ENCODE data around the gene PTPRG. TPM values are rescaled to one million over a fixed set of nuclear protein-coding genes. Genes with fewer than 3 reads are reported as not detected.

PTPRG gene
- total RNA-seq, 2 experiments from 2014 or later = 0.10 TPM; not detected in 1

- ChIA-PET CTCF (no interaction called here), POLR2A (no interaction called here)
- H3K27me3 Mint-ChIP-seq = no peaks in the 10 kb centered on the region
Observed at GRCh38 chr3:61768284-61769037, 207.1 kb downstream of the PTPRG start.

GRCh38 chr3:61769266-61769990 is 208.1 kb downstream of the PTPRG start:
- Mint-ChIP-seq H3K27me3 (no peaks in the 10 kb centered on the region), H3K4me3 (no peak overlapping the region), H3K27ac (no peak overlapping the region), H3K4me1 (ENCODE audit: low read depth) (no peaks in the 10 kb centered on the region), H3K36me3 (no peaks in the 10 kb centered on the region), H3K9me3 (no peaks in the 10 kb centered on the region)
- ChIA-PET CTCF (no interaction called here), POLR2A (no interaction called here)
- DNase-seq = no peak
- intact Hi-C loops (cut with micrococcal nuclease) = no loop called here

More at GRCh38 chr3:61768284-61769037, 207.1 kb downstream of the PTPRG start:
- intact Hi-C loops (cut with micrococcal nuclease) = no loop called here
- Mint-ChIP-seq H3K27ac (no peak overlapping the region), H3K4me1 (ENCODE audit: low read depth) (no peaks in the 10 kb centered on the region), H3K4me3 (no peak overlapping the region), H3K9me3 (no peaks in the 10 kb centered on the region), H3K36me3 (no peaks in the 10 kb centered on the region)
- DNase-seq = no peak

- H3K27me3 Mint-ChIP-seq = no peaks in the 10 kb centered on the region
- no peaks in the 10 kb centered on the region for H3K4me1 Mint-ChIP-seq (ENCODE audit: low read depth)
- H3K9me3 Mint-ChIP-seq = peaks cover 2% of the 10 kb centered on the region
- intact Hi-C loops (cut with micrococcal nuclease) = no loop called here
- H3K4me3 Mint-ChIP-seq = no peak overlapping the region
- no peak for DNase-seq
- no peaks in the 10 kb centered on the region for H3K36me3 Mint-ChIP-seq
- no peak overlapping the region for H3K27ac Mint-ChIP-seq
- POLR2A ChIA-PET = no interaction called here
- CTCF ChIA-PET = no interaction called here
Observed at GRCh38 chr3:61771976-61772375, 210.6 kb downstream of the PTPRG start.

GRCh38 chr3:61772456-61772855 is 211.1 kb downstream of the PTPRG start:
- H3K27ac Mint-ChIP-seq = no peak overlapping the region
- no peaks in the 10 kb centered on the region for H3K36me3 Mint-ChIP-seq
- ChIA-PET POLR2A (no interaction called here), CTCF (no interaction called here)
- no peaks in the 10 kb centered on the region for H3K4me1 Mint-ChIP-seq (ENCODE audit: low read depth)
- DNase-seq = no peak
- intact Hi-C loops (cut with micrococcal nuclease) = no loop called here
- H3K4me3 Mint-ChIP-seq = no peak overlapping the region
- peaks cover 2% of the 10 kb centered on the region for H3K9me3 Mint-ChIP-seq
- no peaks in the 10 kb centered on the region for H3K27me3 Mint-ChIP-seq

GRCh38 chr3:61774279-61774890 is 213.0 kb downstream of the PTPRG start:
- no peak for DNase-seq
- H3K27ac Mint-ChIP-seq = no peak overlapping the region
- ChIA-PET CTCF (no interaction called here), POLR2A (no interaction called here)
- peaks cover 2% of the 10 kb centered on the region for H3K9me3 Mint-ChIP-seq
- no peaks in the 10 kb centered on the region for H3K27me3 Mint-ChIP-seq
- H3K4me3 Mint-ChIP-seq = no peak overlapping the region
- no peaks in the 10 kb centered on the region for H3K4me1 Mint-ChIP-seq (ENCODE audit: low read depth)
- no peaks in the 10 kb centered on the region for H3K36me3 Mint-ChIP-seq
- intact Hi-C loops (cut with micrococcal nuclease) = no loop called here

GRCh38 chr3:61776390-61776789 is 215.0 kb downstream of the PTPRG start:
- H3K9me3 Mint-ChIP-seq = peaks cover 2% of the 10 kb centered on the region
- ChIA-PET POLR2A (no interaction called here), CTCF (no interaction called here)
- H3K27ac Mint-ChIP-seq = no peak overlapping the region
- no peak for DNase-seq
- H3K4me1 Mint-ChIP-seq (ENCODE audit: low read depth) = no peaks in the 10 kb centered on the region
- no peak overlapping the region for H3K4me3 Mint-ChIP-seq
- H3K36me3 Mint-ChIP-seq = no peaks in the 10 kb centered on the region
- intact Hi-C loops (cut with micrococcal nuclease) = no loop called here
- peaks cover 2% of the 10 kb centered on the region for H3K27me3 Mint-ChIP-seq

- intact Hi-C loops (cut with micrococcal nuclease) = no loop called here
- peaks cover 2% of the 10 kb centered on the region for H3K27me3 Mint-ChIP-seq
- H3K27ac Mint-ChIP-seq = no peak overlapping the region
- no peak for DNase-seq
- H3K9me3 Mint-ChIP-seq = peaks cover 2% of the 10 kb centered on the region
- no peak overlapping the region for H3K4me3 Mint-ChIP-seq
- H3K36me3 Mint-ChIP-seq = no peaks in the 10 kb centered on the region
- ChIA-PET CTCF (no interaction called here), POLR2A (no interaction called here)
- no peaks in the 10 kb centered on the region for H3K4me1 Mint-ChIP-seq (ENCODE audit: low read depth)
Observed at GRCh38 chr3:61777483-61777882, 216.1 kb downstream of the PTPRG start.

GRCh38 chr3:61778095-61778494 is 216.7 kb downstream of the PTPRG start:
- H3K27me3 Mint-ChIP-seq = peaks cover 2% of the 10 kb centered on the region
- intact Hi-C loops (cut with micrococcal nuclease) = no loop called here
- no peaks in the 10 kb centered on the region for H3K36me3 Mint-ChIP-seq
- DNase-seq = no peak
- no peaks in the 10 kb centered on the region for H3K4me1 Mint-ChIP-seq (ENCODE audit: low read depth)
- no peak overlapping the region for H3K4me3 Mint-ChIP-seq
- H3K9me3 Mint-ChIP-seq = peaks cover 2% of the 10 kb centered on the region
- ChIA-PET CTCF (no interaction called here), POLR2A (no interaction called here)
- no peak overlapping the region for H3K27ac Mint-ChIP-seq

GRCh38 chr3:61780016-61780415 is 218.6 kb downstream of the PTPRG start:
- Mint-ChIP-seq H3K4me1 (ENCODE audit: low read depth) (no peaks in the 10 kb centered on the region), H3K27ac (no peak overlapping the region), H3K36me3 (no peaks in the 10 kb centered on the region), H3K9me3 (peaks cover 4% of the 10 kb centered on the region), H3K4me3 (no peak overlapping the region), H3K27me3 (peaks cover 2% of the 10 kb centered on the region)
- no peak for DNase-seq
- ChIA-PET POLR2A (no interaction called here), CTCF (no interaction called here)
- intact Hi-C loops (cut with micrococcal nuclease) = no loop called here

GRCh38 chr3:61780455-61781228 is 219.3 kb downstream of the PTPRG start:
- H3K4me1 Mint-ChIP-seq (ENCODE audit: low read depth) = no peaks in the 10 kb centered on the region
- intact Hi-C loops (cut with micrococcal nuclease) = no loop called here
- ChIA-PET CTCF (no interaction called here), POLR2A (no interaction called here)
- DNase-seq = no peak
- peaks cover 4% of the 10 kb centered on the region for H3K9me3 Mint-ChIP-seq
- H3K36me3 Mint-ChIP-seq = no peaks in the 10 kb centered on the region
- no peak overlapping the region for H3K27ac Mint-ChIP-seq
- H3K27me3 Mint-ChIP-seq = peaks cover 2% of the 10 kb centered on the region
- H3K4me3 Mint-ChIP-seq = no peak overlapping the region

- ChIA-PET POLR2A (no interaction called here), CTCF (no interaction called here)
- H3K27me3 Mint-ChIP-seq = peaks cover 2% of the 10 kb centered on the region
- peaks cover 4% of the 10 kb centered on the region for H3K9me3 Mint-ChIP-seq
- no peak overlapping the region for H3K4me3 Mint-ChIP-seq
- intact Hi-C loops (cut with micrococcal nuclease) = no loop called here
- no peaks in the 10 kb centered on the region for H3K4me1 Mint-ChIP-seq (ENCODE audit: low read depth)
- DNase-seq = no peak
- H3K36me3 Mint-ChIP-seq = no peaks in the 10 kb centered on the region
- H3K27ac Mint-ChIP-seq = no peak overlapping the region
Observed at GRCh38 chr3:61783993-61784718, 222.8 kb downstream of the PTPRG start.

All from activated CD4-positive, alpha-beta memory T cell treated with anti-CD3 and anti-CD28 coated beads for 36 hours (primary cell).